ENCODE results near the gene PRMT6.
"Not testable (repeated sequence)": the region's sequence is repeated elsewhere in the genome, so short reads cannot be mapped to it uniquely, and the experiment has no call there.

The PRMT6 gene

DNA sequence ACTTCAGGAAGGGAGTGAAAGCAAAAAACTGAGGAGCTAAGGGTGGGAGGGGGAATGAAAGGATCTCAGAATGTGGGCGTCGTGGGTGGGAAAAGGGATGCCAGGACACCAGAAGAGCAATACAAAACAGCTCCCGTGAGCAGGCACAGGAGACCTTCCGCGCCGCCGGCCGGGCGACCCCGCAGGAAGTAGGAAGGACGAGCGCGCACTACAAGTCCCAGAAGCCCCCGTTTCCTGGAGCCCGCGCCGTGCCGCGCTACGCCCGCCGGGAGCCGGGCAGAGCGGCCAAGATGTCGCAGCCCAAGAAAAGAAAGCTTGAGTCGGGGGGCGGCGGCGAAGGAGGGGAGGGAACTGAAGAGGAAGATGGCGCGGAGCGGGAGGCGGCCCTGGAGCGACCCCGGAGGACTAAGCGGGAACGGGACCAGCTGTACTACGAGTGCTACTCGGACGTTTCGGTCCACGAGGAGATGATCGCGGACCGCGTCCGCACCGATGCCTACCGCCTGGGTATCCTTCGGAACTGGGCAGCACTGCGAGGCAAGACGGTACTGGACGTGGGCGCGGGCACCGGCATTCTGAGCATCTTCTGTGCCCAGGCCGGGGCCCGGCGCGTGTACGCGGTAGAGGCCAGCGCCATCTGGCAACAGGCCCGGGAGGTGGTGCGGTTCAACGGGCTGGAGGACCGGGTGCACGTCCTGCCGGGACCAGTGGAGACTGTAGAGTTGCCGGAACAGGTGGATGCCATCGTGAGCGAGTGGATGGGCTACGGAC lies at the start of gene PRMT6:
Gene PRMT6, plus strand, starts transcription at position 249 of the 771 bp plus-strand sequence. Its CDS starts 42 bp downstream, at position 291.
- DNase-seq (ENCODE audit: low read depth in 2 of 2) = peak; percentile 33 to 65

DNA sequence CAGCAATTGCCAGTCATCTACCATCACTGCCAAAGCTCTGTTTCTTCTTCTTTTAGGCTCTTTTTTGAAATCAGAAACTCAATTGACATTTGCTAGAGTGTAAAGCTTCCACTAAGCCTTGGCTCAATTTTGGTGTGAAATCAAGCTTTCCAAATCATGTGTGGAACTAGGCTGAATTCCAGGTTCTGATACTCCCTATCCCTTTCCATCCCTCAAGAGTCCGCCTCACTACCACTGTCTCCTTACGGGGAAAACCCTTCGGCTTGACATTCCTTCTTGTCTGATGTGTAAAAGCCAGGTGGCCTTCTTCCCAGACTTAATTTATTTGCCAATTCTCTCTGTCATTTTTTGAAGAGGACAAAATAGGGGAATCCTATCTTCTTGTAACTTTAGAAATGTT lies 47.2 kb upstream of the PRMT6 start:
- no peak for DNase-seq (ENCODE audit: low read depth in 2 of 2)

DNA sequence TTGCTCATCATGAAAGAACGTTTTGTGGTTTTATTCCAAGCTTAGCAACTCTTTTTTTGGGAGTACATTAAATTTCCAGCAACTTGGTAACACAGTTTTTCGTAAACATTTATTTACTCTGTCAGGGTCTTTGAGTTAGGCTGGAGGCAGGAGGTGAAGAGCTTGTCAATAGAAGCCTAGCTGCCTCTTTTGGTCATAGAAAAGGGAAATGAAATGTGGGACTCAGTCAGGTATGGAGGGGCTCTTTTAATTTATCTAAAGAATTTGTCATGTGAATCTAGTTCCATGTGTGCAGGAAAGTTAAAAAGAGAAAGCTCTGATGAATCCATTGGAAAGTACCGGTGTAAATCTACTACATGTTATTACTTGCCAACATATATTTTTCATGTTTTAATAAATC lies 45.9 kb upstream of the PRMT6 start:
- DNase-seq (ENCODE audit: low read depth in 2 of 2) = no peak

DNA sequence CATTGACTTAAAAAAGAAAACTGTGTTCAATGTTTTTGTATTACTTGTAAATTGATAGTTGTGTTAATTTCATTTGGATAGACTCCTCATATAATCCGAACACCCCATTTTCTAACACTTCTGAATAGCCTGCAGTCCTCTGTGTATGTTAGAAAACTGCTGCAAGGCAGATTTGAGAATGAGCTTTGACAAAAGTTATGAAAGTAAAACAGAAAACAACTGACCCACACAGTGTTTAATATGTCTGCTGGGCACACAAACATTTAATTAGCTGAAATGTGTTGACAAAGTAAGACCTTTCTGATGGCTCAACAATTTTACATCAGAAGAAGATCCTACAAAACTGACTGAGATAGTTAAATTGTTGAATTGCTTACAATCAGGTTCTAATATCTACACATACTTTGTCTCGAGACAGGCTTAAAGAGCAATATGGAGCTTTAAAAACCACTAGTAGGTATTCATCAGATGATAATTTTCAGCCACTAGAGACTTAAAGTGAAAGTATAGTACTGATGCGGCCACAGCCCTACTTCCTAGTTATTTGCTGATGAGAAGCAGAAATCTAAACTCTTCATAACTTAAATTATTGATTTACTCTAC lies 40.0 kb upstream of the PRMT6 start:
- no peak for DNase-seq (ENCODE audit: low read depth in 2 of 2)

DNA sequence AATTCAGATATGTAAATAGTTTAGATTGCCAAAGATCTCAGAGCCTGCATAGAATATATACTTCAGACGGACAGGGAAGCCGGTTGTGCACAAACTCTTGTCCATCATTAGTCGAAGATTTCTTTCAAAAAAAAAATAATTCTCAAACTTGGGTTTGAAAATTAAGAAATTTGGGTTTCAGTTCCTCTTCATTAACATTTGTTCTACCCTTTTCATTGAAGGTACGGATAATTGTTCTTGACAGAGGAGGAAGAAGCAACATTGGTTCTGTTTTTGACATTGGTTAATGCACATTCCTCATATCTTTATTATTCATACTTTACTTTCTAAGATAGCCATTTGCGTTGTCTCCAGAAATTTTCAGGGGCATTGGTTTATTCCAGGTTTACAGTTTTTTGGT lies 38.0 kb upstream of the PRMT6 start:
- no peak for DNase-seq (ENCODE audit: low read depth in 2 of 2)

DNA sequence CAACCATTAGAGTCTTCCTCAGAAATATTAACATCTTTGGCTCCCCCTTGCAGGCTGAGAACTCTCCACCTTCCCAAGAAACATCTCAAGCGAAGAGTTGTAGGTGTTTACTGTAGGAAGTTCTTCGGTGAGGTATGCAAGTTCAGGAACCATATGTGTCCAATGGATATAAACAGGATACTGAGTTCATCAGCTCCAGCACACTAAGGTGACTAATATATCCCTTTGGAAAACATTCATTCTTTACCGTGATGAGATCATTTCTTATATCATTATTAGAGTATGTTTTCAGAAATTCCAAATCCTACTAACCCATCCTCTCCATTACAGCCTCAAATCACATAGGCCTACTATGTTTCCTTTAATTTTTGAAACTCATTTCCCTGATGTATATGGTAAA lies 37.3 kb upstream of the PRMT6 start:
- DNase-seq (ENCODE audit: low read depth in 2 of 2) = no peak

DNA sequence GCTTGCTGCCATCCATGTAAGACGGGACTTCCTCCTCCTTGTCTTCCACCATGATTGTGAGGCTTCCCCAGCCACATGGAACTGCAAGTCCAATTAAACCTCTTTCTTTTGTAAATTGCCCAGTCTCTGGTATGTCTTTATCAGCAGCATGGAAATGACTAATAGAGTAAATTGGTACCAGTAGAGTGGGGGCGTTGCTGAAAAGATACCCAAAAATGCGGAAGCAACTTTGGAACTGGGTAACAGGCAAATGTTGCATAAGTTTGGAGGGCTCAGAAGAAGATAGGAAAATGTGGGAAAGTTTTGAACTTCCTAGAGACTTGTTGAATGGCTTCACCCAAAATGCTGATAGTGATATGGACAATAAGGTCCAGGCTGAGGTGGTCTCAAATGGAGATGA lies 17.6 kb upstream of the PRMT6 start:
- not testable (repeated sequence) for DNase-seq (ENCODE audit: low read depth in 2 of 2)

DNA sequence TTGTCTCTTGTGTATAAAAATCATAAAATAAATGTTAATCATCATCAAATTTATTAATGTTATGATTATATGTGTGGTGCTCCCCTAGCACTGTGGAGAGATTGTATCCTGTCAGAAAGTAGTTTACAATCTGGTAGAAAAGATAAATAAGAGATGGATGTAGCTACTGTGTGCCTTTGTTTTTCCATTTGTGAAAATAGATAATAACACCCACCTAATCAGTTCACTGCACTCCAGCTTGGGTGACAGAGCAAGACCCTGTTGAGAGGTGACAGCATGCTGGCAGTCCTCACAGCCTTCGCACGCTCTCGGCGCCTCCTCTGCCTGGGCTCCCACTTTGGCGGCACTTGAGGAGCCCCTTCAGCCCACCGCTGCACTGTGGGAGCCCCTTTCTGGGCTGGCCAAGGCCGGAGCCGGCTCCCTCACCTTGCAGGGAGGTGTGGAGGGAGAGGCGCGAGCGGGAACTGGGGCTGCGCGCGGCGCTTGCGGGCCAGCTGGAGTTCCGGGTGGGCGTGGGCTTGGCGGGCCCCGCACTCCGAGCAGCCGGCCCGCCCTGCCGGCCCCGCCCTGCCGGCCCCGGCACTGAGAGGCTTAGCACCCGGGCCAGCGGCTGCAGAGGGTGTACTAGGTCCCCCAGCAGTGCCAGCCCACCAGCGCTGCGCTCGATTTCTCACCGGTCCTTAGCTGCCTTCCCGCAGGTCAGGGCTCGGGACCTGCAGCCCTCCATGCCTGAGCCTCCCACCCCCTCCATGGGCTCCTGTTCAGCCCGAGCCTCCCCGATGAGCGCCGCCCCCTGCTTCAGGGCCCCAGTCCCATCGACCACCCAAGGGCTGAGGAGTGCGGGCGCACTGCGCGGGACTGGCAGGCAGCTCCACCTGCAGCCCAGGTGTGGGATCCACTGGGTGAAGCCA lies 11.9 kb upstream of the PRMT6 start:
- DNase-seq (ENCODE audit: low read depth in 2 of 2) = not testable (repeated sequence)

DNA sequence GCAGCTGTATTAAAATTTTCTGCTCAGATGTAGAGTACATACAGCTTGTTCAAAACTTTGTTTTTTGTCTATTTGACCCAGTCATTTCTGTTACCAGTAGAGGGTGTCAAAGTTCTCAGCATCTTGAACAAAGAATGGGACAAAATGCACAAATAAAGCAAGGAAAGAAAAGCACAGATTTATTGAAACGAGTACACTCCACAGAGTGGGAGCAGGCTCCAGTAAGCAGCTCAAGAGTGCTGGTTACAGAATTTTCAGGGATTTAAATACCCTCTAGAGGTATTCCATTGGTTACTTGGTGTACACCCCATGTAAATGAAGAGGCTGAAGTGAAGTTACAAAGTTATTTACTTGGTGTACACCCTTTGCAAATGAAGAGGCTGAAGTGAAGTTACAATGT lies 8.9 kb upstream of the PRMT6 start:
- DNase-seq (ENCODE audit: low read depth in 2 of 2) = no peak

DNA sequence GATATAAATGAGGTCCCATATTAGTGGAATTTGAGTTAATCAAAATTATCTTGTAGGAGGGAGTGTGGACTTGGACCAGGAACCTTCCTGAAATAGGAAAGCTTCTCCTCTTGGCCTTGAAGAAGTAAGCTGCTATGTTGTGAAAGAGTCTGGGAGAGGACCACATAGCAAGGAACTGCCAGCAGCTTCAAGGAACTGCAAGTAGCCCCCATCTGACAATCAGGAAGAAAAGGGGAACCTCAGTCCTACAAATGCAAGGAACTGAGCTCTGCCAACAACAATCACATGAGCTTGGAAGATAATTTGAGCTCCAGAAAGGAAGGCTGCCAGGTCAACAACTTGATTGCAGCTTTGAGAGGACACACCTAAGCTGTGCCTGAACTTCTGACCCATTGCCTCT lies 8.2 kb upstream of the PRMT6 start:
- no peak for DNase-seq (ENCODE audit: low read depth in 2 of 2)

DNA sequence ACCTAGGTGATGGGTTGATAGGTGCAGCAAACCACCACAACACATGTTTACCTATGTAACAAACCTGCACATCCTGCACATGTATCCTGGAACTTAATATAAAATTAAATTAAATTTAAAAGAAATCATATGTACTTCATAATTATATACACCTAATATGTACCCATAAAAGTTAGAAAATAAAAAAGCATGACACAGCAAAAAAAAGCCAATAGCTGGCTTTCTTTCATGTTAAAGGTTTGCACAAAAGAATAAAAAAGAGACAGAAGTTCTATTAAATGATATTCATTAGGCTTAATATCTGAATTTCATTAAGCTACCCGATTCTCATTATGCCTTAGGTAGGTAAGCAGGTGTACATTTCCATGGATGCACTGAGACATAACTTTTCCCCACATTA lies 5.2 kb upstream of the PRMT6 start:
- no peak for DNase-seq (ENCODE audit: low read depth in 2 of 2)

DNA sequence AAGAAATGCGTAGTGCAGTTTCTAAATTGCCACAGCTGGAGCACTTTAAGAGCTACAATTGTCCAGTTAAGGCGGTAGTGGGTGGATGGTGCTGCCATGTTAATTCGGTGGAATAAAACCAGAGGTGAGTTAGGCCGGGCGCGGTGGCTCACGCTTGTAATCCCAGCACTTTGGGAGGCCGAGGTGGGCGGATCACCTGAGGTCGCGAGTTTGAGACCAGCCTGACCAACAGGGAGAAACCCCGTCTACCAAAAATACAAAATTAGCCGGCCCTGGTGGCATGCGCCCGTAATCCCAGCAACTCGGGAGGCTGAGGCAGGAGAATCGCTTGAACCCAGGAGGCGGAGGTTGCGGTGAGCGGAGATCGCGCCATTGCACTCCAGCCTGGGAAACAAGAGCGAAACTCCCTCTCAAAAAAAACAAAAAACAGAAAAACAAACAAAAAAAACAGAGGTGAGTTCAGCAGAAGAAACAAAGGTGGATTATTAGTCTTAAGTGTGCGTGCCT lies 502 bp upstream of the PRMT6 start:
- DNase-seq (ENCODE audit: low read depth in 2 of 2) = not testable (repeated sequence)

DNA sequence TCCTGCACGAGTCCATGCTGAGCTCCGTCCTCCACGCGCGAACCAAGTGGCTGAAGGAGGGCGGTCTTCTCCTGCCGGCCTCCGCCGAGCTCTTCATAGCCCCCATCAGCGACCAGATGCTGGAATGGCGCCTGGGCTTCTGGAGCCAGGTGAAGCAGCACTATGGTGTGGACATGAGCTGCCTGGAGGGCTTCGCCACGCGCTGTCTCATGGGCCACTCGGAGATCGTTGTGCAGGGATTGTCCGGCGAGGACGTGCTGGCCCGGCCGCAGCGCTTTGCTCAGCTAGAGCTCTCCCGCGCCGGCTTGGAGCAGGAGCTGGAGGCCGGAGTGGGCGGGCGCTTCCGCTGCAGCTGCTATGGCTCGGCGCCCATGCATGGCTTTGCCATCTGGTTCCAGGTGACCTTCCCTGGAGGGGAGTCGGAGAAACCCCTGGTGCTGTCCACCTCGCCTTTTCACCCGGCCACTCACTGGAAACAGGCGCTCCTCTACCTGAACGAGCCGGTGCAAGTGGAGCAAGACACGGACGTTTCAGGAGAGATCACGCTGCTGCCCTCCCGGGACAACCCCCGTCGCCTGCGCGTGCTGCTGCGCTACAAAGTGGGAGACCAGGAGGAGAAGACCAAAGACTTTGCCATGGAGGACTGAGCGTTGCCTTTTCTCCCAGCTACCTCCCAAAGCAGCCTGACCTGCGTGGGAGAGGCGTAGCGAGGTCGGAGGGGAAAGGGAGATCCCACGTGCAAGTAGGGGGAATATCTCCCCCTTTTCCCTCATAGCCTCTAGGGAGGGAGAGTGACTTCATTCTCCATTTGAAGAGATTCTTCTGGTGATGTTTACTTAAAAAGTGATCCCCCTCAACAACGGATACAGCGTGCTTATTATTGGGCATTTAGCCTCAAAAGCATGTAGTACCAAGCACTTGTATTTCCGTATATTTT lies 991 bp downstream of the PRMT6 start:
- DNase-seq (ENCODE audit: low read depth in 2 of 2) = no peak

DNA sequence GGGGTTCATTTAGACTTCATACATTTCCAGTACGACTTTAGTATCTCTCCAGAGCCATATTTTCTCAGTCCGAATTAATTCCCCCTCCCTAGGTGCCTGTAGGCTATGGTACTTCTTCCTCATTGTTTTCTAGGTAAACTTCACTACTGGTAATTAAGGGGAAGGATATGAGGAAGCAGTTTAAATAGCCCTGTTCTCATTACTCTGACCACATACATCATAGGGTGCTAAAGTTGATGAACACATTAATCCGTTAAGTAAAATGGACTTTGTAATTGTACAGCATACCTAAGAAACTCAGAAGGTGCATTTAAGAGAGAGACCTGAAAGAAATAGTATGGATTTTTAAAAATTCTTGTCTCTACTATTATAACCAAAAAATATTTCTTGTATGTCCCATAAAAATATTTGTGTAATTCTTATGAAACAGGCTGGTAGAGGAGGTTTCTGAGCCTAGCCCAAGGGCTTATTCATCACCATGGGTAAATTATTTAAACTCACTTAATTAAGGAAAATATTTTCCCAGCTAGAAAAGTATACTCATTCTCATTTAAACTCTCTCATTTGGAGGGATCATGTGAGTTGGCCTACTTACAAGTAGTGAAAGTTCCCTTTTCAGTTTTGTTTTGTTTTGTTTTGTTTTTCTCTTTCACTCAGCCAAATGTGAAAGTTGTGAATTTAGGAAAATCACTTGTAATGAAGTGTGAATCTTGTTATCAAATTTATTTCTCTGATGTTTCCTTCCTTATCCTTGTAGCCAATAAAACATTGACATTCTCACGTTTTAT lies 2.0 kb downstream of the PRMT6 start:
- DNase-seq (ENCODE audit: low read depth in 2 of 2) = no peak

DNA sequence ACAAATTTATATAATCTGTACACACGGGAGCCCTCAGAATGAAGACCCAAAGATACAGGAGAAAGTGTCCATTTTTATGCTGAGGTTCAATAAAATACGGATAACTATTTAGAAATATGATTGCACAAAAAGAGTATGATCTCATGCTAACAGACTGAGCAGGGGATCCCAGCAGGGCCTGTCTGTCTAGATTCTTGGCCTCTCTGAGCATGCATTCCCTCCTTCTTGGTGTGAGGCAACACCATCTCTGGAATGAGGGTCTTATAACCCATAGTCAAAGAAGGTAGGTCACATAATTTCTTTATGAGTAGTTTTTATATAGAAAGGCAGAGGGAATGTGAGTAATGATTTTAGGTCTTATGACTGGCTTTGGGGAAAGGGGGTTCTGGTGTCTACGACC lies 5.4 kb downstream of the PRMT6 start:
- no peak for DNase-seq (ENCODE audit: low read depth in 2 of 2)

DNA sequence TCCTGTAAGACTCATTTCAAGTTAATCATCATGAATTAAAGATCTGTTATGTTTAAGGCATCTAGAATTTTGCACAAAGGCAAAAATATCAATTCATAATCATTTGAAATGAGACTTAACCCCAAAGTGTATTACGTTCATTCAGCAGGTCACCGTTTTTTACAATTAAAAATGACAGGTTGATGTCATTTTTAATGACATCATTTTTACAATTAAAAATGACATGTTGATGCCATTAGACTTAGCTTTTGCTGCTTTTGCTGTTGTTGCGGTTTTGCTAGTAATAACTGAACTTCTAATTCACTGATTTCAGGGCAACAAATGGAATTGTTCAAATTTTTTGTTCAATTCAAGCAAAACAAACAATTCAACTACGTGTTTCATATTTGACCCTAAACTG lies 17.0 kb downstream of the PRMT6 start:
- no peak for DNase-seq (ENCODE audit: low read depth in 2 of 2)

DNA sequence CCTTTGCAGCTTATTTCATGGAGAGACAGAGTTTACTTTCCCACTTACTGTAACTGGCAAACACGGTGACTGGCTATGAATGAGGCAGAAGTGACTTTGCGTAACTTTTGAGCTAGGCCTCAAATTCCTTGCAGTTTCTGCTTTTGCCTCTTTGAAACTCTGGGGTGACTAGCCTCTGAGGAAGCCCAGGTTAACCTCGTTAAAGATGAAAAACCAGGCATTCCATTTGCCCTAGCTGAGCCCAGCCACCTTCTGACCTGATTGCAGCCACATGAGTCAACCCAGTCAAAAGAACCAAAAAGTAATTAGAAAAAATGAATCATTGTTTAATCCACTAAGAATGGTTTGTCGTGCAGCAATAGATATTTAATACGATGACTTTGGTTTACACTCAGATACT lies 20.4 kb downstream of the PRMT6 start:
- no peak for DNase-seq (ENCODE audit: low read depth in 2 of 2)

DNA sequence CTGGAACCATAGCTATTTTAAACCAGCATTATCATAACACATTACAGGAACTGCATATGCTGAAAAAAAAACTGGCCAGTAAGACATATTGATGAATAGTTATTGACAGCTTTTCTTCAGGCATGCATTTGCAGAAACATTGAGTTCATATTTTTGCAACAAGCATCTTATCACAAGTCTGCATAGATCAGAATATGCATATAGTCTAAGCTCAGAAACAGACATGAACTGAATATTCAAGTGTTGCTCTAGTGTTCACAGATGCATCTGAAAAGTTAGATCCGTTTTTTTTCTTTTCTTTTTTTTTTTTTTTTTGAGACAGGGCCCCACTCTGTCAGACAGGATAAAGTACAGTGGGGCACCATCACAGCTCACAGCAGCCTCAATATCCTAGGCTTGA lies 22.8 kb downstream of the PRMT6 start:
- no peak for DNase-seq (ENCODE audit: low read depth in 2 of 2)

DNA sequence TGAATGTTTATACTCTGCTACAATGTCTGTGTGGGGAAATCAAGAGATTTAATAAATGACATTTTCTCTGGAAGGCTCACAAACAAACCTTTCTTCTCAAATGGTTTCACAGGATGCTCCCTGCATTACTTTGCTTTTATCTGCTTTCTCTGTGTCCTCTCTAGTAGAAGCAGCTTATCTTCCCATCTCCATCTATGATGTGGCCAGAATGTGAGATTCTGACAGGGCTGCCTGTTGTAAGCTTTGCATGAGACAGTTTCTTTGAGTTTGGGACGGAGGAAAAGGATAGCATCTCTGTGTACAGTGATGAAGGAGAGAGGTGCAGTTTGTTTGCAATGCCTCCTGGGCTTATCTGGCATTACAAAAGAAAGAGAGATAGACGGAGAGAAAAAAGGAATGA lies 24.6 kb downstream of the PRMT6 start:
- no peak for DNase-seq (ENCODE audit: low read depth in 2 of 2)

DNA sequence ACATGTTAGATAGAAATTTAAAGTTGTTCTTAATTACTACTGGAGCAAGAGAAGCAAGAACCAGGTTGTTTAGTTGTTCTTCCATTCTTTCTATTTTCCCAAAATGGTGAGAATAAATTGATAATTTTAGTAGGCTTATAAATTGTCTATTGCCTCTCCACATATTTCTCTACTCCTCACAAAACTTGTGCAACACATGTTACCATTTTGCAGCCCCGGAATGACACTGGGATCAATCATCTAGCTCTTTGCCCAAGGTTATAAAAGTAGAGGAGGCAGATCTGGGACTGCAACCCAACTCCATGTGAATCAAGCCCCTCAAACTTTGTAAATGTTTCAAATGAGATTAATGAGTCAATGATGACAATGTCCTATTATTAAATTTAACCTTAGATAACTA lies 34.9 kb downstream of the PRMT6 start:
- DNase-seq (ENCODE audit: low read depth in 2 of 2) = no peak
